OCI-LY7 (cell line): ENCODE results near the gene DOCK4.

ENCODE experiments used
- EZH2phosphoT487 ChIP-seq: fragments of 200-600 bp; sonication (generic); IDR thresholded peaks from 2 replicates; pipeline ENCODE4 v1.6.1; 2018; ENCODE audit warnings: low read depth, borderline replicate concordance, mild to moderate bottlenecking, mixed run types, antibody characterized with exemption, low read length, moderate library complexity, mixed read lengths
- TF ChIP-seq, protein P1 (sequence below): fragments of 200-600 bp; sonication (generic); conservative IDR thresholded peaks from 2 replicates; pipeline ENCODE4 v1.5.1; 2014; ENCODE audit warnings: mild to moderate bottlenecking, antibody characterized with exemption, low read length, moderate library complexity, mixed read lengths

DNA sequence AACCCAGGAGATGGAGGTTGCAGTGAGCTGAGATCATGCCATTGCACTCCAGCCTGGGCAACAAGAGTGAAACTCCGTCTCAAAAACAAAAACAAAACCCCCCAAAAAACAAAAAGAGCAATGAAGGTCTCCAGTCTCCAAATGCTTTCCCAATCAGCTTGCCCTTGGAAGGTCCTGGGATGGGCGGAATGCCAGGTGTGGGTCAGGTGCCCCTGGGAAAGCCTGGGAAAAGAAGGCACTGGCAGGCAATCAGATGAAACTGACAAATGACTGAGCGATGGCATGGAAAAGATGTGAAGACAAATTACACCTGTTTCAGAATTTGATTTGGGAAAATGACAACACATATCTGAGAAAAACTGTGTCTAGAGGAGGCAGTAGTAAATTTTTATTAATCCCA is 433.5 kb downstream of the DOCK4 start:
- TF ChIP-seq, protein P1, sequence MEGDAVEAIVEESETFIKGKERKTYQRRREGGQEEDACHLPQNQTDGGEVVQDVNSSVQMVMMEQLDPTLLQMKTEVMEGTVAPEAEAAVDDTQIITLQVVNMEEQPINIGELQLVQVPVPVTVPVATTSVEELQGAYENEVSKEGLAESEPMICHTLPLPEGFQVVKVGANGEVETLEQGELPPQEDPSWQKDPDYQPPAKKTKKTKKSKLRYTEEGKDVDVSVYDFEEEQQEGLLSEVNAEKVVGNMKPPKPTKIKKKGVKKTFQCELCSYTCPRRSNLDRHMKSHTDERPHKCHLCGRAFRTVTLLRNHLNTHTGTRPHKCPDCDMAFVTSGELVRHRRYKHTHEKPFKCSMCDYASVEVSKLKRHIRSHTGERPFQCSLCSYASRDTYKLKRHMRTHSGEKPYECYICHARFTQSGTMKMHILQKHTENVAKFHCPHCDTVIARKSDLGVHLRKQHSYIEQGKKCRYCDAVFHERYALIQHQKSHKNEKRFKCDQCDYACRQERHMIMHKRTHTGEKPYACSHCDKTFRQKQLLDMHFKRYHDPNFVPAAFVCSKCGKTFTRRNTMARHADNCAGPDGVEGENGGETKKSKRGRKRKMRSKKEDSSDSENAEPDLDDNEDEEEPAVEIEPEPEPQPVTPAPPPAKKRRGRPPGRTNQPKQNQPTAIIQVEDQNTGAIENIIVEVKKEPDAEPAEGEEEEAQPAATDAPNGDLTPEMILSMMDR = no peak
- TF ChIP-seq EZH2phosphoT487 = no peak
